ENCODE data around the gene HSPA1A.
"Not testable (repeated sequence)": the region's sequence is repeated elsewhere in the genome, so short reads cannot be mapped to it uniquely, and the experiment has no call there.

The HSPA1A gene

GRCh38 chr6:31837369-31838113 is 22.2 kb downstream of the HSPA1A start:
- peak; percentile 14 for DNase-seq

DNA sequence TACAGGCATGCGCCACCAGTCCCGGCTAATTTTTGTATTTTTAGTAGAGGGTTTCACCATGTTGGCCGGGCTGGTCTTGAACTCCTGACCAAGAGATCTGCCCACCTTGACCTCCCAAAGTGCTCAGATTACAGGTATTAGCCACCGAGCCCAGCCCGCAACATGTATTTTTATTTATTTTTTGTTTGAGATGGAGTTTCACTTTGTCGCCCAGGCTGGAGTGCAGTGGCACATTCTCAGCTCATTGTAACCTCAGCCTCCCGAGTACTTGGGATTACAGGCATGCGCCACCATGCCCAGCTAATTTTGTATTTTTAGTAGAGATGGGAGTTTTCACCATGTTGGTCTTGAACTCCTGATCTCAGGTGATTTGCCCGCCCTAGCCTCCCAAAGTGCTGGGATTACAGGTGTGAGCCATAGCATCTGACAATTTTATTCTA is 22.8 kb downstream of the HSPA1A start:
- not testable (repeated sequence) for DNase-seq

DNA sequence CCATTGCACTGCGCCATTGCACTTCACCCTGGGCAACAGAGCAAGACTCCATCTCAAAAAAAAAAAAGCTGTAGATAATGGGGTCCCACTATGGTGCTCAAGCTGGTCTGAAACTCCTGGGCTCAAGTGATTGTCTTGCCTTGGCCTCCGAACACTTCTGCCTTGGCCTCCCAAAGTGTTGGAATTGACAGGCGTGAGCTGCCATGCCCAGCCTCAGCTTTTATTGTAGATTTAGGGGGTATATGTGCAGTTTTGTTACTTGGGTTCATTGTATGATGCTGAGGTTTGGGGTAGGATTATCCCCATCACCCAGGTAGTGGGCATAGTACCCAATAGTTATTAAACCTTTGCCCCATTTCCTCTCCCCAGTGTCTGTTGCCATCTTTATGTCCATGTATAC is 23.6 kb downstream of the HSPA1A start:
- DNase-seq, result no peak

- not testable (repeated sequence) for DNase-seq
Measured at GRCh38 chr6:31839779-31840126, 24.4 kb downstream of the HSPA1A start.

DNA sequence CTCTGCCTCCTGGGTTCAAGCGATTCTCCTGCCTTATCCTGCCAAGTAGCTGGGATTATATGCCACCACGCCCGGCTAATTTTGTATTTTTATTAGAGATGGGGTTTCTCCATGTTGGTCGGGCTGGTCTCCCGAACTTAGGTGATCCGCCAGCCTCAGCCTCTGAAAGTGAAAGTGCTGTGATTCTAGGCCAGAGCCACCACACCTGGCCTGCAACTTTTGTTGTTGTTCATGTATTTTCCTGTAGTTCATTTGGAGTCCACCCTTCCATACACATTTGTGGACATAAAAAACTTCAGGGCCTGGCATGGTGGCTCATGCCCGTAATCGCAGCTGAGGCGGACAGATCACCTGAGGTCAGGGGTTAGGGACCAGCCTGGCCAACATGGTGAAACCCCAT is 26.7 kb downstream of the HSPA1A start:
- no peak for DNase-seq

GRCh38 chr6:31844507-31844906 is 29.2 kb downstream of the HSPA1A start:
- no peak for DNase-seq

DNA sequence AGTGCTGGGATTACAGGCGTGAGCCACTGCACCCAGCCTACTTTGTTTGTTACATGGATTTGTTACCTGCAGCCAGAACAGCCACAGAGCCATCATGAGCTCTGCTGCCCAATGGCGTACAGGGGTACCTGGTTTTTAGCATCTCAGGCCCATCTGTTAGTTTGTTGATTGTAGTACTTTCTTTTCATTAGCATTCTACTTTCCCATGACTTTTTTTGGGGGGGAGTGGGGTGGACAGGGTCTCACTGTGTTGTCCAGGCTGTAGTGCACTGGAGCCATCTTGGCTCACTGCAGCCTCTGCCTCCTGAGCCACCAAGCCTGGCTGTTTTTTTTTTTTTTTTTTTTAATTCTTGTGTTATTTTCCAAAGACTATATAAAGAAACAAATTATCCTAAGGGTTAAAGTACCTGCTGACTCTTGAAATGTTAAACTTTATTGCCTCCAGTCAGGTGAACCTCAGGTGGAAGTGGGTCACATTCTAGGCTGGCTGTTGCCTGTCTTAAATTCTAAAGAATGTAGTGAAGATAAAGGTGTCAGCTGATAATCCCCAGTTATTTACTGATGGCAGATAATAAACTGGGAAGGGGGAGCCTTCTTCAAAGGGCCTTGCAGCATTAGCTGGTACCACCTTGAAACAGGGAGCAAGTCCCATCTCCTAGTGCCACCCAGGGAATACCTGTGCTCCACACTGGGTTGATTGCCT is 32.1 kb downstream of the HSPA1A start:
- DNase-seq, result no peak

DNA sequence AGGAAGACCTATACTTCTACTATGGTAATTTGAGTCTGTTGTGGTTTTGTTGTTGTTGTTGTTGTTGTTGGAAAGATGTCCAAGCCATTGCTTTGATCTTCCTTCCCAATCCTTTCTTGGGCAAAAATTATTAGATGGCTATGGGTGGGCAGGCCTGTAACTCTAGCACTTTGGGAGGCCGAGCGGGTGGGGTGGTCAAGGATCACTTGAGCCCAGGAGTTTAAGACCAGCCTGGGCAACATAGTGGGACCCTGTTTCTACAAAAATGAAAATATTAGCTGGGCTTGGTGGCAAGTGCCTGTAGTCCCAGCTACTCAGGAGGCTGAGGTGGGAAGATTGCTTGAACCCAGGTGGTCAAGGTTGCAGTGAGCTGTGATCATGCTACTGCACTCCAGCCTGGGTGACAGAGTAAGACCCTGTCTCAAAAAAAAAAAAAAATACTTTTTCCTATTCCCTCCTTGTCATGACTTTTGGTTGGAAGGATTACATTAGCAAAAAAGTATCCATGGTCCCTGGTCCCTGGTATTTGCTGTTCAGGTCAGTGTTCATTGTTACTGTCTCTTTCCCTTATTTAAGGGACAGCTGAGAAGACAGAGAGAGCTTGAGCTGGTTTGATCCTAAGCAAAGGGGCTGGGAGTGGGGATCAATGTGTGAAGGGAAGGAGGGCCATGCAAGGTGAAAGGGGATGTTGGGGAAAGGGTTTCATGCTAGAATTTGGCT is 35.6 kb downstream of the HSPA1A start:
- no peak for DNase-seq

- no peak for DNase-seq
Measured at GRCh38 chr6:31851485-31851832, 36.1 kb downstream of the HSPA1A start.

GRCh38 chr6:31851980-31852718 is 36.8 kb downstream of the HSPA1A start:
- not testable (repeated sequence) for DNase-seq

DNA sequence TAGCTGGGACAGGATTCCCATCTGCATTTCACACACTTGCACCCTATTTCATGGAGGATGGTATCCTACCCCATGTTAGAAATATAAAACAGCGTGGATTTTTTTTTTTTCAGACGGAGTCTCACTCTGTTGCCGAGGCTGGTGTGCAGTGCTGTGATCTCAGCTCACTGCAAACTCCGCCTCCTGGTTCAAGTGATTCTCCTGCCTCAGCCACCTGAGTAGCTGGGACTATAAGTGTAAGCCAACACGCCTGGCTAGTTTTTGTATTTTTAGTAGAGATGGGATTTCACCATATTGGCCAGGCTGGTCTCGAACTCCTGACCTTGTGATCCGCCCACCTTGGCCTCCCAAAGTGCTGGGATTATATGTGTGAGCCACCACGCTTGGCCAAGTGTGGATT is 42.4 kb downstream of the HSPA1A start:
- not testable (repeated sequence) for DNase-seq

GRCh38 chr6:31858707-31859106 is 43.4 kb downstream of the HSPA1A start:
- no peak for DNase-seq

DNA sequence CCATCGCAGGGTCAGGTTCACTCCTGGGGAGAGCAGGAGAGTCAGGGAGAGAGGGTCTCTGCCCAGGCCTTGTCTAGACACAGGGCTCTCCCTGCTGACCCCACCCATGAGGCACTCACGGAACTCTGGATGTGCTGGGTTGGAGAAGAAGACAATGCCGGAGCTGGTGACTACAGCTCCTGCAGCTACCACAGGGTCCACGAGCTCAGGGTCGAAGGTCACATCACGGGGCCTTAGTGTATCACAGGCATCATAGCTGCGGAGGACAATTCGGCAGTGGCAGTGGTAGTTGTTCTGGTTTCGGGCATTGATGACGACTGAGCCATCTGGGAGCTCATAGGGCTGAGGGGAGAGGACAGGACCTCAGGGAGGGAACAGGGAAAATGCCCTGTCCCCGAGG is 44.6 kb downstream of the HSPA1A start:
- DNase-seq, result no peak

- no peak for DNase-seq
Measured at GRCh38 chr6:31860349-31860748, 45.0 kb downstream of the HSPA1A start.

- no peak for DNase-seq
Measured at GRCh38 chr6:31861150-31861549, 45.8 kb downstream of the HSPA1A start.

DNA sequence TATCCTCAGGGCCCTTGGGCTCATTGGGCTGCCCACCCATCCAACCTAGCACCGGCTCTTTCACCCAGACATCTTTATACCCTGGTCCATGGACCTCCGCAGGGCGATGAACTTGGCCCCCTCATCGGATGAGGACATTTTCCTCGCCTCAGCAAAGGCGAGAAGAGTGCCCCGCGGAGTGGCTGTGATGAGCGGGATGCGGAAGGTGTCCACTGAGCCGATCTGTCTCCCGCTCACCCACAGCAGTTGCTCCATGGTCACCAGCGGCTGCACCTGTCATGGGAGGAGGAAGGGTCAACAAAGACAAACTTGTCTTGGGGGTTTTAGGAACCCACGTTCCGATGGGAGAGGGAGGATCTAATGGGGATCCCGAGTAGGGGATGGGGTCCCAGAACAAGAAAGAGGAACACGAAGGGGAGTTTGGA is 46.6 kb downstream of the HSPA1A start:
- no peak for DNase-seq

DNA sequence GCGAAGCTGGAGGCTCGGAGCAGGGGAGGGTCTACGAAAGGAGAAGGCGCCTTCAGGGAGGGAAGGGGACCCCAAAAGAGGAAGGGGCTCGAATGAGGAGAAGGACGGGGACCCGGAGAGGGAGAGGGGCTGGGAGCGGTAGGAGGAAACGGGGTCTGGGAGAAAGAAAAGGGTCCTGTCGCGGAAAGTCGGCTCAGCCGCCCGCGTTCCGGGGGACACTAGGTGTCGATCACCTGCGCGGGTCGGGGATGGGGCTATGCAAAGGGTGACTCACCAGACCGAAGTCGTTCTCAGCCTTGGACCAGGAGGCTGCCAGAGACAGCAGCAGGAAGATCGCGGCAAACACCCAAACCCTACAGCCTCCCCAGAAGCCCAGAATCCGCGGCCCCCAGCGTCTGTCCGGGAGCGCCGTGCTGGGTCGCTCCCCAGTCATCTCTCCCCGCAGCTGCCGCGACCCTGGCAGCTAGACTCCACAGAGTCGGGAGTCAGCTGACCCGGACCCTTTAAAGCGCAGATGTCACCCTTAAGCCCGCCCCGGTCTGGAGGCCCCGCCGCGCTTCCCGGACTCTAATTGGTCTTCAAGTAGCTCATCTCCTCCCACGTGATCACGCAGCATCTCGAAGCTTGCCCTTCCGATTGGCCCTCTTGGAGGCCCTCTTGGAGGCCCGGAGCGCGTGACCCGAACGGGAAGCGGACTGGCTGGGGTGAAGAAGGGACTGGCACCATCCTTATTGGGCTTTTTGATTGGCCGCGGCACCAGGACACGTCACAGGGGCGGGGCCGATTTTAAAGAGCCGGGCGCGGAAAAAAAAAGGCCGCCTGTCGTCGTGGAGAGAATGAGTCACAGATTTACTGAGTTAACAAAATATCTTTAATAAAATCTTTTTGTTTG is 47.2 kb downstream of the HSPA1A start, which contains the start of gene NEU1:
NEU1 (minus strand) TSS at position 478 of the 892 bp plus-strand sequence; CDS start at position 433, 45 bp downstream.
- DNase-seq, result peak; percentile 100

- not testable (repeated sequence) for DNase-seq
Measured at GRCh38 chr6:31864123-31864562, 48.8 kb downstream of the HSPA1A start.

DNA sequence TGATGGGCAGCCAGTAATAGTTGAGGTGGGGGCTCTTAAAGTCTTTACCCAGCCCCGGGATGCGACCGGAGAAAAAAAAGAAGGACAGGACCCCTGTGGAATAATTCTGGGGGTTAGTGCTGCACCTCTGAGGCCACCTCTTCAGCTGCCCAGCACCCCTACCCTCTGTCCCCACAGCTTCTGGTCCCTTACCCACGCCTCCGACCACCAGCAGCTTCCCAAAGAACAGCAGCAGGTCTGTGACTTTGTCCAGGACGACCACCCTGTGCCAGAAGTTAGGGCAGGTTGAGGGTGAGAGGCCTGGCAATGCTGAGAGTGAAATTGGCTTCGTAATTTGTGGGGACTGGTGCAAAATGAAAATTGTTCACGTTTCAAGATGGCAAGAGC is 49.5 kb downstream of the HSPA1A start:
- DNase-seq, result no peak

- DNase-seq, result no peak
Measured at GRCh38 chr6:31865205-31866118, 50.1 kb downstream of the HSPA1A start.

All from hematopoietic multipotent progenitor cell treated with erythropoietin and hydrocortisone succinate and interleukin-3 and kit ligand, for 8 days (in vitro differentiated cells).